Mesothelial cell of epicardium (in vitro differentiated cells): ENCODE results near the gene USF3. TPM values are rescaled to one million over a fixed set of nuclear protein-coding genes. Genes with fewer than 3 reads are reported as not detected.

Experiments
- DNase-seq, 2 experiments: peaks; one replicate each; pipeline ENCODE4 v3.0.0; 2021; ENCODE audit warnings: low spot score in 2 of 2; ENCODE audit not compliant: unreplicated experiment in 2 of 2
- H3K27ac Mint-ChIP-seq: 2 replicates; pipeline ENCODE4 v1.8.0; 2021; ENCODE audit warnings: mixed read lengths
- H3K27me3 Mint-ChIP-seq: 2 replicates; pipeline ENCODE4 v1.8.0; 2021; ENCODE audit warnings: low read depth, mixed read lengths
- H3K36me3 Mint-ChIP-seq: 2 replicates; pipeline ENCODE4 v1.8.0; 2021; ENCODE audit warnings: mixed read lengths
- H3K4me1 Mint-ChIP-seq: 2 replicates; pipeline ENCODE4 v1.8.0; 2021; ENCODE audit warnings: mixed read lengths
- H3K4me3 Mint-ChIP-seq: 2 replicates; pipeline ENCODE4 v1.8.0; 2021; ENCODE audit warnings: mild to moderate bottlenecking, moderate library complexity, mixed read lengths
- H3K9me3 Mint-ChIP-seq: 2 replicates; pipeline ENCODE4 v1.8.0; 2021; ENCODE audit warnings: mixed read lengths
- CTCF ChIP-seq: fragments of 200-600 bp; sonication (generic); IDR thresholded peaks from one replicate; pipeline ENCODE4 v1.5.0; 2021; ENCODE audit warnings: antibody characterized with exemption; ENCODE audit not compliant: unreplicated experiment
- total RNA-seq: library from RNA; stranded (reverse); gene quantifications from 3 replicates; pipeline ENCODE4 v1.2.1, GENCODE V29; 2021

USF3 gene
- total RNA-seq, 1 donor from 2014 or later, result 17.9 TPM

GRCh38 chr3:113634782-113635474, 61.5 kb downstream of the USF3 start:
- no peak overlapping the region for H3K27ac Mint-ChIP-seq
- H3K4me3 Mint-ChIP-seq, result no peak overlapping the region
- DNase-seq, result no peak
- no peaks in the 10 kb centered on the region for H3K27me3 Mint-ChIP-seq
- no peaks in the 10 kb centered on the region for H3K4me1 Mint-ChIP-seq
- H3K9me3 Mint-ChIP-seq, result no peaks in the 10 kb centered on the region
- H3K36me3 Mint-ChIP-seq, result no peaks in the 10 kb centered on the region
- TF ChIP-seq CTCF, result no peak

- peaks cover 3% of the 10 kb centered on the region for H3K27me3 Mint-ChIP-seq
- no peak for DNase-seq
- H3K4me3 Mint-ChIP-seq, result no peak overlapping the region
- no peaks in the 10 kb centered on the region for H3K36me3 Mint-ChIP-seq
- TF ChIP-seq CTCF, result no peak
- H3K4me1 Mint-ChIP-seq, result peaks cover 1% of the 10 kb centered on the region
- no peak overlapping the region for H3K27ac Mint-ChIP-seq
- H3K9me3 Mint-ChIP-seq, result no peaks in the 10 kb centered on the region
These were observed 64.9 kb downstream of the USF3 start for GRCh38 chr3:113631573-113631972.

GRCh38 chr3:113630956-113631542, 65.4 kb downstream of the USF3 start:
- H3K27me3 Mint-ChIP-seq, result peaks cover 9% of the 10 kb centered on the region
- H3K36me3 Mint-ChIP-seq, result no peaks in the 10 kb centered on the region

GRCh38 chr3:113629584-113630421, 66.6 kb downstream of the USF3 start:
- H3K36me3 Mint-ChIP-seq, result no peaks in the 10 kb centered on the region
- no peak for DNase-seq
- H3K27ac Mint-ChIP-seq, result no peak overlapping the region
- no peaks in the 10 kb centered on the region for H3K9me3 Mint-ChIP-seq
- H3K4me1 Mint-ChIP-seq, result peaks cover 1% of the 10 kb centered on the region
- H3K4me3 Mint-ChIP-seq, result no peak overlapping the region
- H3K27me3 Mint-ChIP-seq, result peaks cover 21% of the 10 kb centered on the region
- TF ChIP-seq CTCF, result no peak

More at GRCh38 chr3:113630956-113631542, 65.4 kb downstream of the USF3 start:
- no peak for DNase-seq
- no peak for TF ChIP-seq CTCF
- H3K27ac Mint-ChIP-seq, result no peak overlapping the region
- no peaks in the 10 kb centered on the region for H3K9me3 Mint-ChIP-seq
- H3K4me3 Mint-ChIP-seq, result no peak overlapping the region
- peaks cover 1% of the 10 kb centered on the region for H3K4me1 Mint-ChIP-seq

- no peak overlapping the region for H3K4me3 Mint-ChIP-seq
- H3K27me3 Mint-ChIP-seq, result peaks cover 31% of the 10 kb centered on the region
- no peak for DNase-seq
- H3K9me3 Mint-ChIP-seq, result no peaks in the 10 kb centered on the region
- no peak for TF ChIP-seq CTCF
- peaks cover 1% of the 10 kb centered on the region for H3K4me1 Mint-ChIP-seq
- no peaks in the 10 kb centered on the region for H3K36me3 Mint-ChIP-seq
- H3K27ac Mint-ChIP-seq, result no peak overlapping the region
These were observed 67.7 kb downstream of the USF3 start for GRCh38 chr3:113628788-113629187.
